DND-41 (cell line): ENCODE results near the gene TNIK.

ENCODE experiments used
- ATAC-seq: fragments of 200-7000 bp; cut with Tn5 transposase; 3 replicates; pipeline ENCODE4 v1.9.1; 2021; ENCODE audit warnings: low read depth; ENCODE audit not compliant: insufficient read depth
- DNase-seq: peaks from one replicate; pipeline ENCODE4 v3.0.0-alpha.2; 2020
- H2AFZ ChIP-seq: 2 replicates; pipeline ENCODE4 v1.6.0; 2012; ENCODE audit warnings: low read depth, low read length
- H3K27ac ChIP-seq: 2 replicates; pipeline ENCODE4 v1.5.1; 2012; ENCODE audit warnings: low read length, inconsistent platforms
- H3K27me3 ChIP-seq: fragments of 200-600 bp; sonication (generic); 2 replicates; pipeline ENCODE4 v1.6.0; 2012; ENCODE audit warnings: low read length, mild to moderate bottlenecking, inconsistent platforms; ENCODE audit not compliant: insufficient read depth, poor library complexity
- H3K36me3 ChIP-seq: 2 replicates; pipeline ENCODE4 v1.5.1; 2012; ENCODE audit warnings: low read length, inconsistent platforms; ENCODE audit not compliant: insufficient read depth
- H3K4me1 ChIP-seq: 2 replicates; pipeline ENCODE4 v1.5.1; 2012; ENCODE audit warnings: mild to moderate bottlenecking, low read length; ENCODE audit not compliant: insufficient read depth
- H3K4me2 ChIP-seq: 2 replicates; pipeline ENCODE4 v1.6.0; 2012; ENCODE audit warnings: mild to moderate bottlenecking, moderate library complexity, low read length, inconsistent platforms; ENCODE audit not compliant: insufficient read depth
- H3K4me3 ChIP-seq, 2 experiments: fragments of 200-600 bp in 1 of 2; shearing (Covaris generic) in 1 of 2; 2 replicates each; pipeline ENCODE4 v1.5.1; 2012 to 2016; ENCODE audit warnings: inconsistent platforms in 2 of 2, low read length in 2 of 2, mild to moderate bottlenecking in 2 of 2, low read depth in 1 of 2, moderate library complexity in 1 of 2
- H3K79me2 ChIP-seq: 2 replicates; pipeline ENCODE4 v1.6.0; 2012; ENCODE audit warnings: low read length, inconsistent platforms; ENCODE audit not compliant: insufficient read depth
- H3K9ac ChIP-seq: 2 replicates; pipeline ENCODE4 v1.6.0; 2012; ENCODE audit warnings: low read depth, mild to moderate bottlenecking, inconsistent platforms, low read length, moderate library complexity
- H3K9me3 ChIP-seq: 2 replicates; pipeline ENCODE4 v1.5.1; 2012; ENCODE audit warnings: low read length, moderate library complexity, mild to moderate bottlenecking, inconsistent platforms; ENCODE audit not compliant: insufficient read depth, severe bottlenecking
- H4K20me1 ChIP-seq: 2 replicates; pipeline ENCODE4 v1.6.0; 2012; ENCODE audit warnings: low read length; ENCODE audit not compliant: insufficient read depth
- CTCF ChIP-seq: IDR thresholded peaks from 2 replicates; pipeline ENCODE4 v1.5.1; 2012; ENCODE audit warnings: borderline replicate concordance, low read length, moderate library complexity, mild to moderate bottlenecking; ENCODE audit not compliant: poor library complexity, severe bottlenecking; ENCODE audit errors: extremely low read depth
- EZH2 ChIP-seq: IDR thresholded peaks from 3 replicates; pipeline ENCODE4 v1.6.1; 2012; ENCODE audit warnings: borderline replicate concordance, low read depth, mild to moderate bottlenecking, moderate library complexity, low read length, inconsistent platforms; ENCODE audit not compliant: severe bottlenecking

Gene TNIK

DNA sequence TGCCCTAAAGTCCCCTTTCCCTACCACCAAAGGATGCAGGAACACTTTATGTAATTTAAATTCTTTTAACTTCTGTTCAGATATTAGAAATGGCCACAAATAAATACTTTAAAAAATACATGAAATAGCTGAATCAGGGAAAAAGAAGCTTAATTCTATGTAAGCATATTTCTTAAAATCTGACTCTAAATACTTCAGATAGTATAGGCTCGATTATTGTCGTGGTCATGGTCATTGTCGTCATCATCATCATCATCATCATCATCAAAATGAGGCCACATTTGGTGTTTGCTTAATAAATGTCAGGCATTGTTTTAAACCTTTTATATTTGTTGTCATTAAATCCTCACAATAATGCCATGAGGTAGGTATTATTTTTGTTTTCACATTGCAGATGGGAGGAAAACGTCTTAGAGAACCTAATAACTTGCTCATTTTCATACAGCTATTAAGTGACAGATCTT lies 448.3 kb downstream of the TNIK start:
- H3K27me3 ChIP-seq, result no peaks in the 10 kb centered on the region
- no peaks in the 10 kb centered on the region for H3K36me3 ChIP-seq
- no peak overlapping the region for H3K4me2 ChIP-seq
- H3K4me1 ChIP-seq, result no peaks in the 10 kb centered on the region
- no peak overlapping the region for H3K9ac ChIP-seq
- H3K9me3 ChIP-seq, result no peaks in the 10 kb centered on the region
- no peak overlapping the region for H3K27ac ChIP-seq
- ATAC-seq (no peak), DNase-seq (no peak)
- H3K4me3 ChIP-seq, result no peak overlapping the region
- H4K20me1 ChIP-seq, result no peaks in the 10 kb centered on the region
- no peaks in the 10 kb centered on the region for H3K79me2 ChIP-seq
- TF ChIP-seq EZH2 (no peak), CTCF (no peak)
- no peak overlapping the region for H2AFZ ChIP-seq
